ENCODE data around the gene ZBTB7C.

GRCh38 chr18:48161191-48161910, 247.8 kb downstream of the ZBTB7C start:
- no peak for TF ChIP-seq CTCF (conservative IDR thresholded peaks at IDR 0.05; ENCODE audit: low read length)
- TF ChIP-seq EZH2phosphoT487 (IDR thresholded peaks at IDR 0.05; ENCODE audit: borderline replicate concordance): no peak

Measured in Loucy (cell line).